Measurements from ENCODE around the gene BRWD1.

DNA sequence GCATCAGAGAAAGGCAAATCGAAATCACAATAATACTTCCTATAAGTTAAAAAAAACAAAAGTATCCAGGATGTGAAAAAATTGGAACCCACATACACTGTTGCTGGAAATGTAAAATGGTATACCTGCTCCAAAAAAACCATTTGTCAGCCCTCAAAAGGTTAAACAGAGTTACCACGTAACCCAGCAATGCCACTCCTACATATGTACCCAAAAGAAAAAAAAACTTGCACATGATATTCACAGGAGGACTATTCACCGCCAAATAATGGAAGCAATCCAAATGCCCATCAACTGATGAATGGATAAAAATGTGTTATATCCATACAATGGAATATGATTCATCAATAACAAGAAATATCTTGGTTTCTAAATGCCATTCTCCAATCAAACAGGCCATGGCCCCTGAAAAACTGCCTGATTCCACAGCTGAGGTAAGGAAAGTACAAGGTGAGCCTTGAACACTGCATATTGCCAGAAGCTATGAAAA lies 91.4 kb downstream of the BRWD1 start:
- TF ChIP-seq CTCF (IDR thresholded peaks at IDR 0.05), result no peak
- TF ChIP-seq POLR2A (IDR thresholded peaks at IDR 0.05), result no peak
- no peak for TF ChIP-seq POLR2AphosphoS5 (IDR thresholded peaks at IDR 0.05; ENCODE audit: insufficient read depth in 1 of 2, low read depth in 1 of 2)

All from vagina (tissue), 2 donors.